NCI-H2171 (cell line): ENCODE measurements around the gene RBM45.
"Not testable (repeated sequence)": the region's sequence is repeated elsewhere in the genome, so short reads cannot be mapped to it uniquely, and the experiment has no call there.

Experiments used
- DNase-seq: peaks from one replicate; lab custom pipeline; 2025; lab: John Stamatoyannopoulos, UW

RBM45 gene

GRCh38 chr2:178108176-178108575 lies 4.1 kb upstream of the RBM45 start:
- no peak for DNase-seq

DNA sequence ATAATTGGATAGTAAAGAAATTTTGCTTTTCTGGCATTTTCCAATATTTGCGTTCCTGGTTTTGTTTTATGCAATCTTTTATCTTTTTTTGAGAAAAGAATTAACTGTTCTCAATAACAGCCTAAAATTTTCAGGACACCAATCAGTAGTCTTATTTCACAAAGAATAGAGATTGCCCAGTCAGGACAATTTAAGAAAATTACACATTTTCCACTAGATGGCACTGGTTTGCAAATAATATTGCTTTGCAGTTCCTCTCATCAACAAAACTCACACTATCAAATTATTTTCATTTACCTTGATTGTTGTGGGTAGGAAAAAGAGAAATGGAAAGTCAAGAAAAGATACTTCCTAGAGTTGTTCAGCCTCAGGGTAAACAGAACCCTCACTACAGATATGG lies 2.4 kb upstream of the RBM45 start:
- DNase-seq = peak; percentile 29

DNA sequence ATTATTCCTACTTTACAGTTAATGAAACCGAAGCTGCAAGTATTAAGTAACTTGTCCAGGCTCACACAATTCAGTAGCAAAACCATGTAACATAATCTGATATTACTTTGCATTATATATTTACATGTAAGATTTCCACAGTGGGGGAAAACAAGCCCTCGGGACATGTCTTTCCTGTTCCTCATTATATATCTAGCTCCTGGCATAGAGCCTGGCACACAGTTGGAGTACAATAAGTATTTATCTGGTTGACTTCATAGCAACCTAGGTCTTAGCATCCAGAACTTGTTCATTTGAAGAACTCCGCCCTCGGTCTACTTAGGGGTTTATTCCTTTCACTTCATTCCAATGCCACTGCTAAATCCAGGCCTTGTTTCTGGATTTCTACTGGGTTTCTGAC lies 1.6 kb upstream of the RBM45 start:
- DNase-seq = no peak

DNA sequence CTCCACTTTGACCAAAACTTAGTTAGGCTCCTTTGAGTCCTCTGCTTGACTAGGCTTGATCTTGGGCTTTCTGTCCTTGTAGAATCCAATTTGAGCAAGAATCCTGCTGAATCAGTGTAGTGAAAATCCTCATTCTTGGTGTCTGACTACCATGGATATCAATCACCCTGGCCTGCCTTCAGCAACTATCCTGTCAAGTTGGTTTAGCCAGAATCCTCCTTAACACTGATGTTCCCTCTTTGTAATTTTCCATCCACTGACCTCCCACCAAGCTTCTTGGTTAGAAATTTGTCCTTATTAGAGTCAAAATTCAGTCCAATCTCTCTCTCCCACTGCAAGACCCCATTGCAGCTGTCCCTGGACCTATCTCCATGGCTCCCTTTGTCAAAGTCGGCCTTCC lies 494 bp upstream of the RBM45 start:
- DNase-seq = no peak

- no peak for DNase-seq
These were observed 2.2 kb downstream of the RBM45 start for GRCh38 chr2:178114462-178114861.

- DNase-seq = no peak
These were observed 3.0 kb downstream of the RBM45 start for GRCh38 chr2:178115271-178115670.

- no peak for DNase-seq
These were observed 5.5 kb downstream of the RBM45 start for GRCh38 chr2:178117725-178118124.

- DNase-seq = peak; percentile 63
These were observed 7.1 kb downstream of the RBM45 start for GRCh38 chr2:178119179-178119922.

DNA sequence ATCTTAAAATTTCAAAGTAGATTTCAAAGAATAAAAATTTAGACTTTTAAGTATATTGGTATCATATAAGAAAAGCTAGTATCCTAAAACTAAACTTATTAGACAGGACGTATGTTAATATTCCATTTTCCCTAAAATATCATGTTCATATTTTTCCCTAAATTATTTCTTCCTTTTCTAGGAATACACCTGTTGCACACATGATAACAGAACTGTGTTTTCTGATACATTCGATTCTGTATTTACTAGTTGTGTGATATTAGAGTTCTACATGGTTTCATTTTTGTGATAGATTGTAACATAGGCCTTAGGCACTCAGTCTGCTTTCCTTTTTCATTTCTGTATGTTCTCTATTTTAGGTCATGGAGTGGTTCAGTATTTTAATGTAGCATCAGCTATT lies 10.9 kb downstream of the RBM45 start:
- no peak for DNase-seq

- DNase-seq = no peak
These were observed 12.9 kb downstream of the RBM45 start for GRCh38 chr2:178125125-178125524.

GRCh38 chr2:178125862-178126261 lies 13.6 kb downstream of the RBM45 start:
- no peak for DNase-seq

- no peak for DNase-seq
These were observed 16.8 kb downstream of the RBM45 start for GRCh38 chr2:178128836-178129630.

DNA sequence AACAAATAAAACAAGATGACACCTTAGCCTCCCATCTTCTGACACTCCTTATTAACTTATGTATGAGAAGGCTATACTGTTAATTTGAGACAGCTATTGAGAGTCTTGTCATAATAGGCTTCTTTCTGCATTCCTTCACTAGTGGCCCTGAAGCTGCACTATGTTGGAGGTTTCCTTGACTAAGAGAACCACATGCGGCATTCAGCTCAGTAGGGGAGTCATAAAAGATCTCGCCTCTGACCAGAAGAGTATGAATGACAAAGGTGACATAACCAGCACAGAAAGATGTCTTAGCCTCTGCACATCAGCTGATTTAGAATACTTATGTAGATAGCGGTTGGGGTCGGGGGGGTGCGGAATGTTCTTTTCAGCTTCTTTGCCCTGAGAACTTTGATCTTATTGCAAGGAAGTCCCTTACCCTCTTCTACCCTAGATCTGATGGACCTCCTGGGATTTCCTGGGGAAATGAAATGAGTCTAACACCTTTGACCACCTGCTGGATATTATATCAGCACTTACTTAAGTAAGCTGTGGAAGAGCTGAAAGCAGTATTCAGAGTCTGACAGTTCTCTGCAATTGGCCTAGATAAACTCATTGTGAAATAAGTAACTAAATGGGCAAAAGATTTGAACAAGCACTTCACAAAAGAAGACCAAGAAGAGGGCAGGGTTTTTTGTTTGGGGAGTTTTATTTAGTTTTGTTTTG lies 24.2 kb downstream of the RBM45 start:
- no peak for DNase-seq

GRCh38 chr2:178142274-178143065 lies 30.2 kb downstream of the RBM45 start:
- peak; percentile 29 for DNase-seq

DNA sequence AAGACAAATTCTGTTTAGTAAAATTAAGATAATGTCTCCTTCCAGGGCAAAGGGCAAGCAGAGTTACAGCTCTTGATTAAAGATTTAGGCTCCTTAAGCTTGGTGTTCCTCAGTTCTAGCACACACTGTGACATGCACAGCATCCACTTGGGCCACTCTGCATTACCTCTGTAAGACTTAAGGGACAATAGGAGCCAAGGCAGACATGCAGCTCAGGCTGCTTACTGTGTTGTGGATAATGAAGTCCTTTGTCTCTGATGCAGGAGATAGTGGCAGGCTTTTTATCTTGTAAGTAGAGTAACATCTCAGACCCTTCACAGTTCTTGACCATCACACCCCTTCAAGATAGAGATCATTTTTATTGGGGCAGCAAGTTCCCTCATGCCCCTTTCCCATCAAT lies 31.2 kb downstream of the RBM45 start:
- no peak for DNase-seq

- no peak for DNase-seq
These were observed 39.8 kb downstream of the RBM45 start for GRCh38 chr2:178152033-178152432.

DNA sequence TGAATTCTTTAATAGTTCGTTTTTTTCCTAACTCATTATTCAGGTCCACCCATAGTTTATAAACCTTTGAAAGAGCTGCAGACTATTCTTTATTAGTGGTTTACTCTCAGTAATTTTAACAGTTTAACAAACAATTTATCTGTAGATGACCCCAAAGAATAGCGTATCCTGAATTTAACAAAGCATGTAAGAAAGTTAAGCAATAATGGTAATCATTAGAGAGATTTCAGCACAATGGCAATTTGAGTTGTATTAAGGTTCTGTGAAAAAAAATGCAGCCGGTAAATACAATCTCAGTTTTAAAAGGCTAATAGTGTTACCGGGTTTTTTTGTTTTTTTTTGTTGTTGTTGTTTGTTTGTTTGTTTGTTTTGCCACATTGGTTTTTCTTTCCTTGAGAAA lies 40.3 kb downstream of the RBM45 start:
- DNase-seq = no peak

GRCh38 chr2:178152977-178153376 lies 40.7 kb downstream of the RBM45 start:
- DNase-seq = no peak

DNA sequence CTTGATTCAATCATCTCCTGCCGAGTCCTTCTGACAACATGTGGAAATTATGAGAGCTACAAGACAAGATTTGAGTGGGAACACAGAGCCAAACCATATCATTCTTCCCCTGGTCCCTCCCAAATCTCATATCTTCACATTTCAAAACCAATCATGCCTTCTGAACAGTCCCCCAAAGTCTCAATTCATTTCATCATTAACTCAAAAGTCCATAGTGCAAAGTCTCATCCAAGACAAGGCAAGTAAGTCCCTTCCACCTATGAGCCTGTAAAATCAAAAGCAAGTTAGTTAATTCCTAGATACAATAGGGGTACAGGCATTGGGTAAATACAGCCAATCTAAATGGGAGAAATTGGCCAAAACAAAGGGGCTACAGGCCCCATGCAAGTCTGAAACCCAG lies 41.6 kb downstream of the RBM45 start:
- not testable (repeated sequence) for DNase-seq

DNA sequence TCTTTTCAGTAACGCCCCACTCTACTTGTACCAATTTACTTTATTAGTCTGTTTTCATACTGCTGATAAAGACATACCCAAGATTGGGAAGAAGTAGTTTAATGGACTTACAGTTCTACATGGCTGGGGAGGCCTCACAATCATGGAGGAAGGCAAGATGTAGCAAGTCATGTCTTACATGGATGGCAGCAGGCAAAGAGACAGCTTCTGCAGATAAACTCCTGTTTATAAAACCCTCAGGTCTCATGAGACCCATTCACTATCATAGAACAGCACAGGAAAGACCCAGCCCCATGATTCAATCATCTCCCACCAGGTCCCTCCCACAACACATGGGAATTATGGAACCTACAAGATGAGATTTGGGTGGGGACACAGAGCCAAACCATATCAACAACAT lies 43.3 kb downstream of the RBM45 start:
- DNase-seq = no peak

GRCh38 chr2:178157574-178157973 lies 45.3 kb downstream of the RBM45 start:
- no peak for DNase-seq

DNA sequence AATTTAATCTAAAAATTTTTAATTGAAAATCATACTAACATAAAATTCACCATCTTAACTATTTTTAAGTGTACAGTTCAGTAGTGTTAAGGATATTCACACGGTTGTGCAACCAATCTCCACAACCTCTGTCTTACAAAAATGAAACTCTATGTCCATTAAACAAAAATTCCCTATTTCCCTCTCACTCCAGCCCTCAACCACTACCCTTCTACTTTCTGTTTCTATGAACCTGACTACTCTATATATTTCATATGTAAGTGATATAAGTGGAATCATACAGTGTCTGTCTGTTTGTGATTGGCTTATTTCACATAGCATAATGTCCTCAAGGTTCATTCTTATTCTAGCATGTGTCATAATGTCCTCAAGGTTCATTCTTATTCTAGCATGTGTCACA lies 47.7 kb downstream of the RBM45 start:
- no peak for DNase-seq
